ENCODE data around the gene CNIH2.

The CNIH2 gene

GRCh38 chr11:66267039-66267378, 11.0 kb upstream of the CNIH2 start:
- WGBS (ENCODE audit: extremely low coverage, insufficient coverage, insufficient read length), result no CpG with 5 or more reads among the region's 13 CpGs
- no peak overlapping the region for H2BK120ac ChIP-seq (ENCODE audit: insufficient read depth, low read length, poor library complexity)

DNA sequence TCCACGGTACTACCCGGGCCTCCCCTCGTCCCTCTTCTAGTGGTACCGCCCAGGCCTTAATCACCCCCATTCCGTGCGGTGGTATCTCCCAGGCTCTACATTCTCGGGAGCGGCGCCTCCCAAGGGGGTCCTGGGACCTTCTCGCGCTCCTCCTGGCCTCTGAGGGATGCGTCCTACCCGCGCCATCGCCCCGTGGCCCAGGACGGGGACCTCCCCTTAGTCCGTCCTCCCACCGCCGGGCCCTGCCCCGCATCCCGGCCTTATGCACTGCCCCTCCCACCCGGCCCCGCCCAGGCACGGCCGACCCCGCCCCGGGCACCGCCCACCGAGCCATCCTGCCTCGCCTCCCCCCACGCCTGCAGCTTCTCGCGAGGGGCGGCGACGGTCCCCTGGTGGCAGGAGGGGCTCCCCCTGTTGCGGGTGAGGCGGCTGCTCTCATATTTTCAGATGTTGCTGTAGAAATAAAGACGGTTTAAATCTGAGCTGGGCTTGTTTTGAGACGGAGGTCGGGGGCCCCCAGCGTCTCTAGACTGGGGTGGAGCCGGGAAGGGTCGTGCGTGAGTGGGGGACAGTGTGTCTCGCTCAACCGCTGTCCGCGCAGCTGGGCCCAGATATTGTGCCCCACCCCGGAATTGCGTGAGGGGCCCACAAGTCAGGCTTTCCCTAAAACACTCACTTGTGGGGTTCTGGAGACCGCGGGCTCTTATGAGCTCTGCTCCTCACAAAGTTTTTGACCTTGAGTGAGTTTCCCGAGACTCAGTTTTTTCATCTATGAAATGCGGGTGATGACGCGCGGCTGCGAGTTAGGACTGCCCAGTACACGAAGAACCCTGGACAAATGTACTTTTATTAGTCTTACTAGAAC, 10.4 kb upstream of the CNIH2 start:
- H3K27me3 ChIP-seq (ENCODE audit: insufficient read depth, low read length), result no peaks in the 10 kb centered on the region
- peak overlapping the region; percentile 27 for H2AFZ ChIP-seq (ENCODE audit: insufficient read depth, low read length, poor library complexity)
- peak overlapping the region; percentile 82 for H4K8ac ChIP-seq (ENCODE audit: low read depth, low read length)
- peaks cover 15% of the 10 kb centered on the region for H3K79me1 ChIP-seq (ENCODE audit: low read length)
- H3K9me3 ChIP-seq (ENCODE audit: insufficient read depth, low read depth, low read length), result no peaks in the 10 kb centered on the region
- H3K4me3 ChIP-seq (ENCODE audit: low read depth, low read length), result peak overlapping the region; percentile 67
- H3K4me2 ChIP-seq (ENCODE audit: low read length), result peak overlapping the region; percentile 93
- no peak overlapping the region for H3K23ac ChIP-seq (ENCODE audit: low read length)
- H3K36me3 ChIP-seq (ENCODE audit: control insufficient read depth in 1 of 2, insufficient read depth in 2 of 2, low read length in 2 of 2), result peaks cover 58 to 59% of the 10 kb centered on the region in 2 experiments
- H3K79me2 ChIP-seq (ENCODE audit: control insufficient read depth, insufficient read depth, low read length, poor library complexity), result peaks cover 10% of the 10 kb centered on the region
- H2AK5ac ChIP-seq (ENCODE audit: low read length), result no peak overlapping the region
- peak overlapping the region; percentile 35 for H2BK120ac ChIP-seq (ENCODE audit: insufficient read depth, low read length, poor library complexity)
- no peaks in the 10 kb centered on the region for H3K4me1 ChIP-seq (ENCODE audit: control insufficient read depth in 1 of 2, insufficient read depth in 2 of 2, low read length in 2 of 2)
- peak overlapping the region; percentile 16 for H3K4ac ChIP-seq (ENCODE audit: low read depth, low read length)
- no CpG with 5 or more reads among the region's 61 CpGs for WGBS (ENCODE audit: extremely low coverage, insufficient coverage, insufficient read length)
- H3K9ac ChIP-seq (ENCODE audit: low read length), result peak overlapping the region; percentile 79
- H3K18ac ChIP-seq (ENCODE audit: low read length), result peak overlapping the region; percentile 47
- H3K14ac ChIP-seq (ENCODE audit: low read length), result peak overlapping the region; percentile 35
- no peak overlapping the region for H2BK12ac ChIP-seq (ENCODE audit: low read length)
- H4K91ac ChIP-seq (ENCODE audit: low read depth, low read length), result peak overlapping the region; percentile 78
- DNase-seq, result peak; percentile 71 to 92
- H3K27ac ChIP-seq (ENCODE audit: low read depth, low read length), result peak overlapping the region; percentile 51
- peak overlapping the region; percentile 18 for H2BK5ac ChIP-seq (ENCODE audit: low read depth, low read length, poor library complexity)
- H4K12ac ChIP-seq (ENCODE audit: low read depth, low read length), result peak overlapping the region; percentile 19

More at GRCh38 chr11:66267039-66267378, 11.0 kb upstream of the CNIH2 start:
- Histone ChIP-seq H3K9ac (ENCODE audit: low read length) (no peak overlapping the region), H3K4me3 (ENCODE audit: low read depth, low read length) (no peak overlapping the region), H3K18ac (ENCODE audit: low read length) (no peak overlapping the region), H2AK5ac (ENCODE audit: low read length) (no peak overlapping the region), H3K4me2 (ENCODE audit: low read length) (peak overlapping the region; percentile 75), H3K9me3 (ENCODE audit: insufficient read depth, low read depth, low read length) (no peaks in the 10 kb centered on the region), H3K79me1 (ENCODE audit: low read length) (peaks cover 15% of the 10 kb centered on the region), H4K91ac (ENCODE audit: low read depth, low read length) (no peak overlapping the region), H2BK12ac (ENCODE audit: low read length) (no peak overlapping the region), H2BK5ac (ENCODE audit: low read depth, low read length, poor library complexity) (no peak overlapping the region), H3K14ac (ENCODE audit: low read length) (no peak overlapping the region), H3K27me3 (ENCODE audit: insufficient read depth, low read length) (no peaks in the 10 kb centered on the region), H4K12ac (ENCODE audit: low read depth, low read length) (peak overlapping the region; percentile 19), H3K79me2 (ENCODE audit: control insufficient read depth, insufficient read depth, low read length, poor library complexity) (peaks cover 10% of the 10 kb centered on the region), H2AFZ (ENCODE audit: insufficient read depth, low read length, poor library complexity) (no peak overlapping the region), H3K4ac (ENCODE audit: low read depth, low read length) (no peak overlapping the region), H3K4me1 (ENCODE audit: control insufficient read depth in 1 of 2, insufficient read depth in 2 of 2, low read length in 2 of 2) (no peaks in the 10 kb centered on the region), H3K36me3 (ENCODE audit: control insufficient read depth in 1 of 2, insufficient read depth in 2 of 2, low read length in 2 of 2) (peaks cover 58 to 60% of the 10 kb centered on the region in 2 experiments), H3K23ac (ENCODE audit: low read length) (no peak overlapping the region), H4K8ac (ENCODE audit: low read depth, low read length) (peak overlapping the region; percentile 25), H3K27ac (ENCODE audit: low read depth, low read length) (no peak overlapping the region)
- no peak for DNase-seq

DNA sequence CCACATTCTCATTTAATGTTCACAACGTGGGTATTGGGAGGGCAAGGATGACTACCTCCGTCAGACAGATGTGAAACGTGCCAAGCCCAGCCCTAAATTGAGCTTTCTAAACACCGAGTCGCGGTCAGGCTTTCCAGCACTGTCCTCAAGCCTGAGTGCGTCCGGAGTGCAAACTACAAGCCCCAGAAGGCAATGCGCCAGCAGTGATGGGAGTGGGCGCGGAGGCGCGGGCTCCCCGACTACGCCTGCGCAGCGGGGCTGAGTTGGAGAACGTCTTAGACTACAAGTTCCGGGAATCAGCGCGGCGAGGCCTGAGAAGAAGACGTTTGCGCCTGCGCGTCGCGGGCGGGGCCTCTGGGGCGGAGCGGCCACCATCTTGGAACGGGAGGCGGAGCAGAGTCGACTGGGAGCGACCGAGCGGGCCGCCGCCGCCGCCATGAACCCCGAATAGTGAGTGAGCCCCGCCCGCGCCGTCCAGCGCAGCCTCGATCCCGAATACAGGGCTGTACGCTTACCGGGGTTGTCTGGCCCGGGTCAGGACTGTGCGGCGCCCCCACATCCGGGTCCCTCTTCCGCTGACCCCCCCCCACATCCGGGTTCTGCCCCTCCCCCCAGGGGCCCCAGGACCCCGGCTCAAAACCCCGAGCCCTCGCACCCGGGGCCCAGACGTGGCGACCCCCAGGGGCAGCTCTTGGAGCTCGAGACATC, 9.6 kb upstream of the CNIH2 start, which contains the start of gene RAB1B:
RAB1B (plus strand) TSS at position 396 of the 708 bp plus-strand sequence; CDS start at position 437, 41 bp downstream.
- Histone ChIP-seq H4K12ac (ENCODE audit: low read depth, low read length) (peak within 1 kb of the TSS; percentile 89), H4K91ac (ENCODE audit: low read depth, low read length) (peak within 1 kb of the TSS; percentile 96), H3K9ac (ENCODE audit: low read length) (peak within 1 kb of the TSS; percentile 94), H3K36me3 (ENCODE audit: control insufficient read depth in 1 of 2, insufficient read depth in 2 of 2, low read length in 2 of 2) (peaks cover 58 to 59% of the 10 kb centered on the region in 2 experiments), H3K27ac (ENCODE audit: low read depth, low read length) (peak within 1 kb of the TSS; percentile 92), H2BK12ac (ENCODE audit: low read length) (no peak within 1 kb of the TSS), H2AFZ (ENCODE audit: insufficient read depth, low read length, poor library complexity) (peak within 1 kb of the TSS; percentile 85), H3K4me3 (ENCODE audit: low read depth, low read length) (peak within 1 kb of the TSS; percentile 94), H2BK5ac (ENCODE audit: low read depth, low read length, poor library complexity) (peak within 1 kb of the TSS; percentile 95), H3K18ac (ENCODE audit: low read length) (peak within 1 kb of the TSS; percentile 83), H3K9me3 (ENCODE audit: insufficient read depth, low read depth, low read length) (no peaks in the 10 kb centered on the region), H3K14ac (ENCODE audit: low read length) (peak within 1 kb of the TSS; percentile 89), H2BK120ac (ENCODE audit: insufficient read depth, low read length, poor library complexity) (peak within 1 kb of the TSS; percentile 95), H4K8ac (ENCODE audit: low read depth, low read length) (peak within 1 kb of the TSS; percentile 92), H3K23ac (ENCODE audit: low read length) (no peak within 1 kb of the TSS), H3K4me2 (ENCODE audit: low read length) (peak within 1 kb of the TSS; percentile 93), H3K27me3 (ENCODE audit: insufficient read depth, low read length) (no peaks in the 10 kb centered on the region), H3K79me1 (ENCODE audit: low read length) (peaks cover 15% of the 10 kb centered on the region), H3K4ac (ENCODE audit: low read depth, low read length) (peak within 1 kb of the TSS; percentile 84), H2AK5ac (ENCODE audit: low read length) (peak within 1 kb of the TSS; percentile 40), H3K79me2 (ENCODE audit: control insufficient read depth, insufficient read depth, low read length, poor library complexity) (peaks cover 10% of the 10 kb centered on the region), H3K4me1 (ENCODE audit: control insufficient read depth in 1 of 2, insufficient read depth in 2 of 2, low read length in 2 of 2) (no peaks in the 10 kb centered on the region)
- WGBS (ENCODE audit: extremely low coverage, insufficient coverage, insufficient read length), result no CpG with 5 or more reads among the region's 64 CpGs
- DNase-seq, result peak; percentile 100

Measured in trophoblast cell (in vitro differentiated cells and primary cell).